ES-I3 (cell line): Measurements from ENCODE around the gene FHL2.
"Not testable (repeated sequence)": the region's sequence is repeated elsewhere in the genome, so short reads cannot be mapped to it uniquely, and the experiment has no call there.

Source experiments
- H3K36me3 ChIP-seq: 2 replicates; pipeline ENCODE4 v1.6.1; 2013; ENCODE audit warnings: mild to moderate bottlenecking, low read length, control low read depth, moderate library complexity; ENCODE audit not compliant: insufficient read depth
- H3K4me1 ChIP-seq: 2 replicates; pipeline ENCODE4 v1.6.1; 2013; ENCODE audit warnings: mild to moderate bottlenecking, control low read depth, low read length; ENCODE audit not compliant: insufficient read depth
- H3K9ac ChIP-seq: 2 replicates; pipeline ENCODE4 v1.6.1; 2013; ENCODE audit warnings: low read depth, mild to moderate bottlenecking, low read length, moderate library complexity
- H3K9me3 ChIP-seq: 2 replicates; pipeline ENCODE4 v1.6.1; 2013; ENCODE audit warnings: mild to moderate bottlenecking, low read length, moderate library complexity; ENCODE audit not compliant: control insufficient read depth, insufficient read depth

FHL2 gene

DNA sequence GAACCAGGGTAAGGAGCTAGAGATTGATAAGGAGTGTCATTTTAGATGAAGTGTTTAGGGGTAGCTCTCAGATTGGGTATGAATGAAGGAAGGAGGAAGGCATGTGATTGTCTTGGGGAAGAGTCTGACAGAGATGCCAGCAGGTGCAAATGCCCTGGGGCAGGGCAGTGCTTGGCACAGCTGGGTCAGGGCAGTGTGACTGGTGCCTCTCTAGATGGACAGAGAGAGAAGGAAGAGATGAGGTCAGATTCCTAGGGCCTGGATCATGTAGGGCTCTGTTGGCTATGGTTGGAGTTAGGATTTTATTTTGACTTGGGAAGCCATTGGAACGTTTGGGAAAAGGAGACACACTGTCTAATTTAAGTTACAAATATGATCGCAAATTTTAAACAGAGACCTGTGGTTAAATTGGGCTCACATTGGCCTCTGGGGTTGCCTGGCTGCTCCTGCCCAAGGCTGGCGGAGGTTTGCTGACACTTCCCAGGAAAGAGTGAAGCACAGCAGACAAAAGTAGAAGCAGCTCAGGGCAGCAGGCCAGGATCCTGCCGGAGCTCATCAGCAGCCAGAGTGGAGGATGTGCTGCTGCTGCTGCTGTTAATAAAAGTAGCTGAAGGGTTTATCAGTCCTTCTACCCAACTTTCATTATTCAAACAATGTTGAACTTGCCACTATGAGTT, 32.7 kb upstream of the FHL2 start:
- Histone ChIP-seq H3K9ac (no peak overlapping the region), H3K9me3 (no peaks in the 10 kb centered on the region), H3K36me3 (no peaks in the 10 kb centered on the region), H3K4me1 (peaks cover 15% of the 10 kb centered on the region)

DNA sequence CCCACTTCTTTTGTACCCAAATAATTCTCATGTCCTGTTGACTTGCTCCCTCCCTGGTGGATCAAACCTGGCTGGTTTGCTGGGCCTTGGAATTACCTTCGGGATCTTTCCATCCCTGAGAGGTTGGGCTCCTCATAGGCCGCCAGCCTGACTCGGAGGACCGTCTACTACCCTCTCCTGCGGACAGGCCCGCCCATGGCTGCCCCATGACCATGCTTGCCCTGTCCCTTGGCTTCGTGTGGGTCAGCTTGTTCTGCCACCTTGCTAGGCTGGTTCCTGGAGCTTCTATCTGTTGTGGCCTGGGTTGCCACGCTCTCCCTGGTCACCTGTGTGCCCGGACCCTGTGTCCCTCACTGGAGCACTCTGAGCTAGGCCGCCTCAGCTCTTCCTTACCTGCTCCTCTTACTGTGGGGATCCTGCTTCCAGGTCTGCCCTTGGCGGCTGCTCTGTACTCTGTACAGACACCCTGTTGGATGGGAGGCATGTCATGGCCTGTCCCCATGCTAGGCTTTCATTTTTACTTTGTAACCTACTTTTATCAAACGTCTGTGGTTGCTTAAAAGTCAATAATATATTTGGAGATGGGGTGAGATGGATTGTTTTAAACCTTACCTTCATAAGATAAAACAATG, 29.7 kb upstream of the FHL2 start:
- H3K9me3 ChIP-seq: no peaks in the 10 kb centered on the region
- peaks cover 21% of the 10 kb centered on the region for H3K4me1 ChIP-seq
- H3K9ac ChIP-seq: no peak overlapping the region
- H3K36me3 ChIP-seq: no peaks in the 10 kb centered on the region

DNA sequence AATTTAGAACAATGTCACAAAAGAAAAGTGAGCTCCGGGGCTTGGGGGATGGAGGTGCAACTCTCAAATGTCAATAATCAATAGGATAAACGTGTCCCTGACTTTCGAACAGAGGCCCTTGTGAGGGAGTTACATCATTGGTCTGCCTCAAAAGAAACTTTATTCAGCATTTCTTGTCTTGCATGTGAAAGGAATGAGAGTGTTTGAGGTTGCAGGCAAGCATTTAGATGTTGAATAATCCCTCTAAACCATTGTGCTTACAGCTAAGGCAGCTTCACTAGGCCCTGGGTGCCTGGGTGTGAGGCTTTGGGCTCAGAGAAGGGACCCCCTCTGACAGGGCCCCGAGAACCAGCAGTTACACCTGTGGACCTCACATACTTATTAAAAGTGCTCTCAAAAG, 28.6 kb upstream of the FHL2 start:
- H3K36me3 ChIP-seq: no peaks in the 10 kb centered on the region
- no peaks in the 10 kb centered on the region for H3K9me3 ChIP-seq
- H3K4me1 ChIP-seq: peaks cover 21% of the 10 kb centered on the region
- H3K9ac ChIP-seq: no peak overlapping the region

DNA sequence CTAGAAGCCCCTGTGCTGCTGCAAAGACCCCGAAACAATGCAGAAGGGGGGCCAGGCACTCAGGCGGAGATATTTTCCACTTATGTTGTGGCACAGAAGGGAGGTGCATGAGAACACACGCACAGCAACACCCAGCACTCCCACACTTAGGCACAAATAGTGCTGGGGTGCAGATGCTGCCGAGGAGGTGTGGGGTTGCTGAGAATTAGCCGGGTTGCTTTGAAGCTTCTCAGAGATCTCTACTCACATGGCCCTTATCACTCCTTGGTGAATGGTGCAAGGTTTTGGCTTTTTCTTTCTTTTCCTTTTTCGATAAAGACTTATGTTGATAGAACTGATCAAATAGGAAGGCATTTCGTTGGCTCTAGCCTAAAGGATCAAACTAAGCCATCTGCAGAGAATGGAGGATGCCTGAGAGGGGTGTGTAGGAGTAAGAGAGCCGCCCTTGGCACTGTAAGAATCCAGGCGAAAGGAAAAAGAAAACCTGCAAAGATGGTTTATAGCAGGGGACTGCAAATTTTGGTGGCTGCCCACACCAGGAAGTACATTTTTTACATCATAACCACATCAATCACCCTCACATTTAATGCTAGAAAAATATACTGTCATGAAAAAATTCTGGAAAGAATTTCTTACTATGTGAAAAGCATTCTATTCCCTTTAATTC, 27.9 kb upstream of the FHL2 start:
- peaks cover 21% of the 10 kb centered on the region for H3K4me1 ChIP-seq
- H3K36me3 ChIP-seq: no peaks in the 10 kb centered on the region
- H3K9ac ChIP-seq: no peak overlapping the region
- no peaks in the 10 kb centered on the region for H3K9me3 ChIP-seq

DNA sequence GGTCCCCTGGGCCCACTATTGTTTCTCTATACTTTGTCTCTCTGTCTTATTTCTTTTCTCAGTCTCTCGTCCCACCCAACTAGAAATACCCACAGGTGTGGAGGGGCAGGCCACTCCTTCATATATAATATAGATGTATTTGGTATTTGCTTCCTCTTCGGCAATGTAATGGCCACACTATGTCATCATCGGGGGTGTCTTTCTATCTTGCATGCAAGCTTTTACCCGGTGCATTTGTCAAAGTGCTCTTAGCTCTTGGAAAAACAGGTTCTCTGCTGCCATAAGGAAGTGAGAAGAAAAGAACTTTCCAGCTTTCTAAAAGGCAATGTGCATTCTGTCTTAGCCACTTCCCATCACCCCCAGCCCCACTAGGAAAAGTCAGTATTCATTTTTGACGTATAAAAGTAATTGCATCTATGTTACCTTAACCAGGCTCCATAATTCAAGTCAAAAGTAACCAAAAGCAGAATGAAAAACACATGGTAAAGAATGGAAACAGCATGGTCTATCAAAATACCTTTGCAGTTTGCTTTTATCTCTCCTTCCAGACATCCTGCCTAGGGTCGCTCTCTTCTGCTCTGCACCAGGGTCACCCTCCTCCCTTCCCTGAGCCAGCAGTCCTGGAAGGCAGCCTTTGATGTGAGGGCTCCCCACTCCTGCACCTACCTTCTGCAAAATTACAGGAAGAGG, 27.2 kb upstream of the FHL2 start:
- peaks cover 21% of the 10 kb centered on the region for H3K4me1 ChIP-seq

DNA sequence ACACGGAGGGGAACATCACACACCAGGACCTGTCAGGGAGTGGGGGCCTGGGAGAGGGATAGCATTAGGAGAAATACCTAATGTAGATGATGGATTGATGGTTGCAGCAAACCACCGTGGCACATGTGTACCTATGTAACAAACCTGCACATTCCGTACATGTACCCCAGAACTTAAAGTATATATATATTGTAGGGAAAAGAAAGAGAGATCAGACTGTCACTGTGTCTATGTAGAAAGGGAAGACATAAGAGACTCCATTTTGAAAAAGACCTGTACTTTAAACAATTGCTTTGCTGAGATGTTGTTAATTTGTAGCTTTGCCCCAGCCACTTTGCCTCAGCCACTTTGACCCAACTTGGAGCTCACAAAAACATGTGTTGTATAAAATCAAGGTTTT, 26.0 kb upstream of the FHL2 start:
- H3K36me3 ChIP-seq, H3K9me3 ChIP-seq, H3K9ac ChIP-seq: not testable (repeated sequence)
- peaks cover 21% of the 10 kb centered on the region for H3K4me1 ChIP-seq

More for the DNA sequence above, 27.2 kb upstream of the FHL2 start:
- Histone ChIP-seq H3K36me3 (no peaks in the 10 kb centered on the region), H3K9me3 (no peaks in the 10 kb centered on the region), H3K9ac (no peak overlapping the region)

DNA sequence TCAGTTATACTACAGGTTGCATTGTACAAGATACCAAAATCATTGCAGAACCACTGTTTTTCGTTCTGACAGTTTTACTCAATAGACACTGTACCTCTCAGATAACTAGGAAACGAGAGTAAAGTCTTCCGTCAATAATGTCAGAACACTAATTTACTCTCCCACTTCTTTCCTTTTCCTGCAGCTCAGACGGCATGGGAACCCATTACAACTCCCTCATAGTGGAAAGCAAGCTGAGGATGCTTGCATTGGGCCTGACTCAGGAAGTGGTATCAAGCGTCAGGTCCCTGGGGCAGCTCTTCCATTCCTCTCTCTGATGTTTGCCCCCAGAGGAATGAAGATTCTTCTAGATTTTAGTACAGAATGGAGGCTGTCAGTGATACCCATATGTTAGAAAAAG, 23.9 kb upstream of the FHL2 start:
- no peak overlapping the region for H3K9ac ChIP-seq
- no peaks in the 10 kb centered on the region for H3K9me3 ChIP-seq
- no peaks in the 10 kb centered on the region for H3K36me3 ChIP-seq
- peaks cover 17% of the 10 kb centered on the region for H3K4me1 ChIP-seq

DNA sequence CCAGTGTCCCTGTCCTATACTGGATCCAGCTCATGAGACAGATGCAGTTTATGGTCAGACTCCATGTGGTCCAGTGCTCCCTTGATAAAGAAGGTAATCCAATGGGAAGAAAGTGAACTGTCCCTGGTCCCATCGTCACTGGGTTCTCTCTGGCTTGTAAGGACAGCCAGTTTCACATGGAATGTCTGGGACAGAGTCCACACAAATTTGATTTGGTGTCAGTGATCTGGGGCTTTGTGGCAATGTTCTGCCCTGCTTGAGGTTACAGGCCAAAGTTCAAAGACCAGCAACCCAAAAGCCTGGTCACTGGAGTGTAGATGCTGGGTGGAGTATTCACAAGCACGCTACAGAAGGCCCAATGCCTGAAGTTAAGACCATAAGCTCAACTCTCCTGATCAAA, 22.2 kb upstream of the FHL2 start:
- Histone ChIP-seq H3K4me1 (peaks cover 2% of the 10 kb centered on the region; the same call in 1 of the 2 replicates), H3K36me3 (no peaks in the 10 kb centered on the region), H3K9me3 (no peaks in the 10 kb centered on the region), H3K9ac (no peak overlapping the region)

DNA sequence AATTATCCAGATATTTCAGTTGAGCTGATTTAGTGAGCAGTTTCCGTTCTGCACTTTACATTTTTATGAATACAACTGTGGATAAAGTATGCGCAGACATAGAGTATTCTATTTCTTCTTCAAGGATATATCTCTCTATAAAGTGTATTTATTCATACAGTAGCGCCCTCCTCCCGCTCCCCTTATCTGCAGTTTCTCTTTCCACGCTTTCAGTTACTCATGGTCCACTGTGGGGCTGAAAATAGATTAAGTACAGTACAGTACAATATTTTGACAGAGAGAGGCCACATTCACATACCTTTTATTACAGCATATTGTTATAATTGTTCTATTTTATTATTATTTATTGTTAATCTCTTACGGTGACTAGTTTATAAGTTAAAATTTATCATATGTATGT, 19.7 kb upstream of the FHL2 start:
- no peak overlapping the region for H3K9ac ChIP-seq
- no peaks in the 10 kb centered on the region for H3K36me3 ChIP-seq

DNA sequence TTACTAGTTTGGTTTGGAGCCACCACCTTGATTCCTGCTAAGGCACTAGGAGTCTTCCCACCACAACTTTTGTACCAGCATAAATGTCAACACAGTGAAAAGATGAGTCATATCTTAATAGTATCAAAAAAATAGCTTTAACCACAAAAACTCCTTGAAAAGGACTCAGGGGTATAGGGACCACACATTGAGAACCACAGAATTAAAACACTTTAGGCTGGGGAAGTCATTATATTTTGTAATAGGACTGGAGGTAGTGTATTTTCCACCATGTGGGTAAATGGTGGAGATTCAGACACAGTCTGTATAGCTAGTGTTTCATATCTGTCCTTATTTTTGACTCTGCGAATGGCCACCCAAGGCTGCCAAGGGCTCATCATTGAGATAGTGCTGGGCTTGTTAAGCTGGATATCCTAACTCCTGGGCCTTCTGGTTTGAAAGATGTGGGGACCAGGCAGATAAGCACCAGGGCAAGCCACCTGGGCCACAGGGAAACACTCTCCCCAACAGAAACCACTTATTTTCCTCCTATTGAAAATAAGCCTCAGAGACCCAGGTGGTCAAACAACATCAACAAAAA, 19.1 kb upstream of the FHL2 start:
- no peak overlapping the region for H3K9ac ChIP-seq
- H3K9me3 ChIP-seq: no peaks in the 10 kb centered on the region
- no peaks in the 10 kb centered on the region for H3K4me1 ChIP-seq
- H3K36me3 ChIP-seq: no peaks in the 10 kb centered on the region

More for the DNA sequence above, 19.7 kb upstream of the FHL2 start:
- no peaks in the 10 kb centered on the region for H3K9me3 ChIP-seq
- H3K4me1 ChIP-seq: no peaks in the 10 kb centered on the region

DNA sequence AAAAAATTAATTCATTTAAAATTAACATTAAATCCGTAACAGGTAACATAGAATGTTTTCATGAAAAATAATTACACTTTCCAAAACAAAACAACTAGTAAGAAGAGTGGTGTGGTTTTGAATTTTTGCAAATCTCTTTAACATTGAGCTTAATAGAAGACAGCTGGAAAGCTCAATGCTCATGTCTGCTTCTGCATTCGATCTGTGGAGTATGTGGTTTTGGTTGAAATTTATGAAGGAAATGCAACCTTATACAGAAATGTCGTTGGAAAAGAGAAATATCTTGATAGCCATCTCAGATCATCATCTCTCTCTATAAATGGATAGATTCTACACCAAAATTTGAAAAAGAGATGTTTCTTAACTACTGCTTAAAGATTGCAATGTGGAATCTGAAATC, 17.3 kb upstream of the FHL2 start:
- no peaks in the 10 kb centered on the region for H3K36me3 ChIP-seq
- H3K4me1 ChIP-seq: no peaks in the 10 kb centered on the region
- H3K9me3 ChIP-seq: no peaks in the 10 kb centered on the region
- no peak overlapping the region for H3K9ac ChIP-seq

DNA sequence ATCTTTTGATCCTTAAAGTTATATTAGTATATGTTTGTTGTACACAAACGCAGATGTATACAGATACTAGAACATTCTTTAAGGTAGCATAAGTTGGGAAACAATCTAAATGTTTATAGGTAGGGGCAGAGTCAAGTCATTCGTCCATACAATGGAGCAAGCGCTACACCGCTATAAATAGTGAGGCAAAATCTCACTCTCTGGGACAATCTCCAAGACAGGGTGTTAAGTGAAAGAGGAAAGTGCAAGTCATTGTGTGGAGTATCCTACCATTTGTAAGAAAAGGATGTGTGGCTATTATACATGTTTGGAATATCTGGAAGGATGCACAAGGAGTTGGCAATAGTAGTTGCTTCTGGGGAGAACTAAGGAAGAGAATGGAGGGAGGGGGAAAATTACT, 16.2 kb upstream of the FHL2 start:
- no peak overlapping the region for H3K9ac ChIP-seq

DNA sequence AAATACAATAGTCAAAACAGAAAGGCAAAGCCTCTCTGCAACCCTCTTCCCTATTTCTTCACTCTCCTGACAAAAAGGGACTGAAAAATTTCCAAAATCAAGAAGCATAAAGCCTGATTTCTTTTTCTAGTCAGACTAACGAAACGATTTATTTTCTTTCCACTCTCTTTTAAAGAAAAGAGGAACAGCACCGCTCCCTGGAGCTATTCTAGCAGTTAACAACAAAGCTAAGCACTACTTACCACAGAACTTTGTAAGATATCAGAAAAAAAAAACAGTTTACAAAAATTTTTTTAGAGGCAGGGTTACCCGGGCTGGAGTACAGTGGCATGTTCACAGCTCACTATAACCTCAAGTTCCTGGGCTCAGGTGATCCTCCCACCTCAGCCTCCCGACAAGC, 14.4 kb upstream of the FHL2 start:
- Histone ChIP-seq H3K36me3 (no peaks in the 10 kb centered on the region), H3K4me1 (no peaks in the 10 kb centered on the region), H3K9me3 (no peaks in the 10 kb centered on the region), H3K9ac (no peak overlapping the region)

More for the DNA sequence above, 16.2 kb upstream of the FHL2 start:
- Histone ChIP-seq H3K9me3 (no peaks in the 10 kb centered on the region), H3K4me1 (no peaks in the 10 kb centered on the region), H3K36me3 (no peaks in the 10 kb centered on the region)

DNA sequence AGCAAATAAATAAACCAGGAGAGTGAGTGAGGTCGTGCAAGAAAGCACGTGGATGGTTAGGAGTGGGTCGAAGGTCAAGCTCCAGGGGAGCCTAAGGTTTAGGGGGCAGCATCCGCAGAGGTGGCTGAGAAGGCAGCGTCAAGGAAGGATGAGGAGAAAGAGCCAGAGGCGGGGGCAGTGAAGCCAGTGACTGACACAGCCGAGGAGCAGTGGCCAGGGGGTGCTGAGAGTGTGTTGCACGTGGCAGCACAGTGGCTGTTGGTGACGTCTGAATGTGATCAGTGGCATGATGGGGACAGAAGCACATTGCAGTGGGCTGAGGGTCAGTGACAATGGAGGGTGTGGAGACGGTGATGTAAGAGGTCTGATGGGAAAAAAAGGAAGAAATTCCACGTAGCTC, 13.7 kb upstream of the FHL2 start:
- Histone ChIP-seq H3K36me3 (no peaks in the 10 kb centered on the region), H3K9ac (no peak overlapping the region), H3K9me3 (no peaks in the 10 kb centered on the region), H3K4me1 (no peaks in the 10 kb centered on the region)
